Choroid plexus epithelial cell (primary cell): ENCODE data around the gene ZNF763.

Experiments
- DNase-seq: peaks from one replicate; pipeline ENCODE4 v3.0.0-alpha.2; 2010; ENCODE audit warnings: low read depth
- H3K4me3 ChIP-seq: 2 replicates; pipeline ENCODE4 v1.5.1; 2011; ENCODE audit warnings: low read depth, mild to moderate bottlenecking, control low read depth, low read length, moderate library complexity
- TF ChIP-seq, protein P1 (sequence below): conservative IDR thresholded peaks from 2 replicates; pipeline ENCODE4 v1.5.1; 2011; ENCODE audit warnings: low read depth, mild to moderate bottlenecking, control low read depth, inconsistent platforms, low read length, moderate library complexity

Gene ZNF763

DNA sequence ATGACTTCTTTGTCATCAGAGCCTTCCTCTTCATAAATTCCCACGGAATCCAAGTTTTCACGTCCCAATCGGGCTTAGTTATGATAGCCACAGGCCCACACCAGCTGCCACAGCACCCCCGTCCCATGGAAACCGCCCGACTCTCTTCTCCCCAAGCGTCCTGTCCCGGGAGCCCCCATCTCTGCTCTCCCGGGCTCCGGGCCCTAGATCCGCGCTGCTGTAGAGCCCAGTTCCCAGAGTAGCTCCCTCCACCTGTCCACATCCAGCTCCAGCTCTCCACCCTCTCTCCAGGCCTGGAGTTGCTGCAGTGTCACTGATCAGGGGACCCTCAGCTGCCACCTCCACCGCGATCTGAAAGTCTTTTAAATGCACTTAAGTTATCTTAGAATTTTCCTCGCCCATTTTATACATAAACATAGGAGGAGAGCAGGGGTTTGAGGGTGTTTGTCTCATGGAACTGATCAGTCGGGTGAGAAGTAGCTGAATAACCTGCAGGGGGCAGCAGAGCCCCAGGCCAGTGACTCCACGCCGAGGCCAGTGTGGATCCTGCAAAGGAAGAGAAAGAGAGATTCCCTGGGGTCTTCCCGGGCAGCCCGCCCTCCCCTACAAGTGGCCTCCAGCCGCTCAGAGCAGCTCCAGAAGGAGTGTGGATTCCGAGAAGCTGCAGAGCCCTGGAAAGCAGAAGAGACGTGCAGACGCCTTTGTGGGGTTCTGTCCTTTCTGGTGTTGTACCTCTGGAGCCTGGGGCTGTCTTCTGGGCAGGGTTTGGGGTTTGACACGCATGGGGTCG lies 1.1 kb upstream of the ZNF763 start:
- peak; percentile 78 for DNase-seq
- TF ChIP-seq, protein P1, sequence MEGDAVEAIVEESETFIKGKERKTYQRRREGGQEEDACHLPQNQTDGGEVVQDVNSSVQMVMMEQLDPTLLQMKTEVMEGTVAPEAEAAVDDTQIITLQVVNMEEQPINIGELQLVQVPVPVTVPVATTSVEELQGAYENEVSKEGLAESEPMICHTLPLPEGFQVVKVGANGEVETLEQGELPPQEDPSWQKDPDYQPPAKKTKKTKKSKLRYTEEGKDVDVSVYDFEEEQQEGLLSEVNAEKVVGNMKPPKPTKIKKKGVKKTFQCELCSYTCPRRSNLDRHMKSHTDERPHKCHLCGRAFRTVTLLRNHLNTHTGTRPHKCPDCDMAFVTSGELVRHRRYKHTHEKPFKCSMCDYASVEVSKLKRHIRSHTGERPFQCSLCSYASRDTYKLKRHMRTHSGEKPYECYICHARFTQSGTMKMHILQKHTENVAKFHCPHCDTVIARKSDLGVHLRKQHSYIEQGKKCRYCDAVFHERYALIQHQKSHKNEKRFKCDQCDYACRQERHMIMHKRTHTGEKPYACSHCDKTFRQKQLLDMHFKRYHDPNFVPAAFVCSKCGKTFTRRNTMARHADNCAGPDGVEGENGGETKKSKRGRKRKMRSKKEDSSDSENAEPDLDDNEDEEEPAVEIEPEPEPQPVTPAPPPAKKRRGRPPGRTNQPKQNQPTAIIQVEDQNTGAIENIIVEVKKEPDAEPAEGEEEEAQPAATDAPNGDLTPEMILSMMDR = peak; percentile 85
- H3K4me3 ChIP-seq = no peak overlapping the region

DNA sequence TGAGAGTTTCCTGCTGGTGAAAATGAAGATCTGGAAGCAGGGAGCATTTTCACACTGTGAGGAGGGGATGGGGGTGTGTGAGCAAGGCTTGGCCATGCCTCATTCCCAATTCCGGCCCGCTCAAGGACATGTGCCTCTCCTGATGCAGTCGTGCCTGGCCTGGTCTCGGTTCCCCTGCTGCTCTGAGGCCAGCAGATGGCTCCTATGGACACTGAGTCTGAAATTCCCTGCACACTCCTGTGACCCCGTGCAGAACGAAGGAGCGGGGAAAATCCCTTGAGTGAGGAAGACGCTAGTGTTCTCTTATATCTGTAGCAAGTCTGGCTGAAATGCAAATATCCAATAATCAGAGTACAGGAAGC lies 363 bp upstream of the ZNF763 start:
- peak overlapping the region; percentile 61 for H3K4me3 ChIP-seq
- no peak for DNase-seq
- TF ChIP-seq, protein P1 = peak; percentile 46

DNA sequence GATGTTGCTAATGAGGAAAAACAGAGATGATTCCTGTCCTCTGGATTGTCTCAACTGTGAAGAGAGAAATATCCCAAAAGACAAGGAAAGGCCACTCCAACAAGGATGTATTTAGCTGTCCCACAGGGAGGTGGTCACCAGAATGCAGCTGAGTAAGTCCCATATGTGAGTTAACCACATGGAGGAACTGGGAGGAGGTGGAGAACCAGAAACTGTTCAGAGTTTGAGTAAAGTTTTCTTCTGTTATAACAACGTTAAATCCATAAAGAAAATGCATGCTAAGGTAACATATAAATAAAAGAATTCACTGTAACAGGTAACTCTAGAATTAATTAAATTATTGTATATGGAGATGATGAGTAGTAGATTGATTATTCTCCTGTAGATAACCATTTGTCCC lies 5.3 kb downstream of the ZNF763 start:
- no peak for DNase-seq
- no peak overlapping the region for H3K4me3 ChIP-seq
- TF ChIP-seq, protein P1 = no peak

DNA sequence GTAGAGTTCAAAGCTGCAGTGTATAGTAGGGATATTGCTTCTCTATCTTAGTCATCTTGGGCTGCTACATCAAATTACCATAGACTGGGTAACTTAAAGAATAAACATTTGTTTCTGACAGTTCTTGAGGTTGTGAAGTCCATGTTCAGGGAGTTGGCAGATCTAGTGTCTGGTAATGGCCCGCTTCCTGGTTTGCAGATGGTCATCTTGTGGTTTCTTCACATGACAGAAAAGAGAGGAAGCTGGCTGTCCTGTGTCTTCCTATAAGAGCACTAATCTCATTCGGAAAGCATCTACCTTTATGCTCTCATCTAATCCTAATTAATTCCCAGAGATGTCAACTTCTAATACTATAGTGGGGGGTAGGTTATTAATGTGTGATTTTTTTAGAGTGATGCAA lies 6.2 kb downstream of the ZNF763 start:
- TF ChIP-seq, protein P1 = no peak
- no peak for DNase-seq
- H3K4me3 ChIP-seq = no peak overlapping the region

DNA sequence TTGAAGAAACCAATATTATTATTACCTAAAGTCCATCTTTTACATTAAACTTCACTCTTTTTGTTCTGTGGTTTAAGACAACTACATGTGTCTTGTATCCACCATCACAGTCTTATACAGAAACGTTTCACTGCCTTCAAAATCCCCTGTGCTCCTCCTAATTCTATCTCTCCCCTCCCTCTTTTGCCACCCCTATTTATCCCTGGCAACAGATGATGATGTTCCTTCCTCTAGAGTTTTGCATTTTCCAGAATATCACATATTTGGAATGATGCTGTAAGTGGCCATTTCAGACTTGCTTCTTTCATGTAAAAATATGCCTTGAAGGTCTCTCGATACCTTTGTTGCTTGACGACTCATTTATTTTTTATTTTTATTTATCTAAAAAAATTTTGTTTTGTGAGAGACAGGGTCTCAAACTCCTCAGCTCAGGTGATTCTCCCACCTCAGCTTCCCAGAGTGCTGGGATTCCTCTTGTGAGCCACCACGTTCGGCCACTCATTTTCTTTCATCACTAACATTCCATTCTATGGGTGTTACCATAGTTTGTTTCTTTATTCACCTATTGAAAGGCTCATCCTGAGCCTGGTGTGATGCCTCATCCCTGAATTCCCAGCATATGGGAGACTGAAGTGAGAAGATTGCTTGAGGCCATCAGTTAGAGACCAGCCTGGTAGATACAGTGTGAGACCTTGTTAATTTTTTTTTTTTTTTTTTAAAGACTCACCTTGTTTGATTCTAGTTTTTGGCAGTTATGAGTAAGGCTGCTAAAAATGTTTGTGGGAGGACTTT lies 8.4 kb downstream of the ZNF763 start:
- H3K4me3 ChIP-seq = no peak overlapping the region
- TF ChIP-seq, protein P1 = no peak
- no peak for DNase-seq

DNA sequence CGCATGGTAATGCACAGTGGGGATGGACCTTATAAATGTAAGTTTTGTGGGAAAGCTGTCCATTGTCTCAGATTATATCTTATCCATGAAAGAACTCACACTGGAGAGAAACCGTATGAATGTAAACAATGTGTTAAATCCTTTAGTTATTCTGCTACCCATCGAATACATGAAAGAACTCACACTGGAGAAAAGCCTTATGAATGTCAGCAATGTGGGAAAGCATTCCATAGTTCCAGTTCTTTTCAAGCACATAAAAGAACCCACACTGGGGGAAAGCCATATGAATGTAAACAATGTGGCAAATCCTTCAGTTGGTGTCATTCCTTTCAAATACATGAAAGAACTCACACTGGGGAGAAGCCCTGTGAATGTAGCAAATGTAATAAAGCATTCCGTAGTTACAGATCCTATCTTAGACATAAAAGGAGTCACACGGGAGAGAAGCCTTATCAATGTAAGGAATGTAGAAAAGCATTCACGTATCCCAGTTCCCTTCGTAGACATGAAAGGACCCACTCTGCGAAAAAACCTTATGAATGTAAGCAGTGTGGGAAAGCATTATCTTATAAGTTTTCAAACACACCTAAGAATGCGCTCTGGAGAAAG lies 13.8 kb downstream of the ZNF763 start:
- H3K4me3 ChIP-seq = no peak overlapping the region

More for the DNA sequence above, 13.8 kb downstream of the ZNF763 start:
- TF ChIP-seq, protein P1 = no peak
- no peak for DNase-seq
